22Rv1 (cell line): Measurements from ENCODE around the gene TMEM221.

ENCODE experiments used
- ZFX ChIP-seq: fragments of 450-650 bp; IDR thresholded peaks from 2 replicates; pipeline ENCODE4 v1.6.1; 2017; ENCODE audit warnings: antibody characterized with exemption, borderline replicate concordance
- TF ChIP-seq, protein P1 (sequence below): fragments of 450-650 bp; IDR thresholded peaks from 2 replicates; pipeline ENCODE4 v1.5.1; 2017; ENCODE audit warnings: mild to moderate bottlenecking

DNA sequence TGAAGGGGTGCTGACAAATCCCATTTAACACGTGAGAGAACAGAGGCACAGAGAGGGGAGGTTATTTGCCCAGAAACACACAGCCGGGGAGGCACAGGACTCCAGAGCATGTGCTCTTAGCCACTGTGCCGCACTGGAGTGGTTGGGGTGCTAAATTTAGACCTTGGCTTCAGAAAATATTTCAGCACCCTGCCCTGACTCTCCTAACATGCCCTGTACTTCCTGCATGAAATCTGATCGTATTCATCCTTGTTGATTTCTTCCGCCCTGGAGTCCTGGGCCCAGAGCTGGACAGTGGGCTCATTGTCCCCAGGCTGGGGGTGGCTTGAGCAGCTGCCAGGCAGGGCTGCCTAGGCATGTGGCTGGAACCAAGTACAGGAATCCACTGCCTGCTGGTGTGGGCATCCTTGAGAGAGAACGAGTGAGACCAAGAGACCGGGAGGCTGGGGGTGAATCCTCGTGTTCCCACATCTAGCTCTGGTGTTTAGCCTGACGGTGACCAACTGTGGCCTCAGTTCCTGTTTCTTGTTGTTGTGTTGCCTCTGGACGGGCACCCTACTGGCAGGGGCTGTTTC lies 27.2 kb upstream of the TMEM221 start:
- TF ChIP-seq, protein P1, sequence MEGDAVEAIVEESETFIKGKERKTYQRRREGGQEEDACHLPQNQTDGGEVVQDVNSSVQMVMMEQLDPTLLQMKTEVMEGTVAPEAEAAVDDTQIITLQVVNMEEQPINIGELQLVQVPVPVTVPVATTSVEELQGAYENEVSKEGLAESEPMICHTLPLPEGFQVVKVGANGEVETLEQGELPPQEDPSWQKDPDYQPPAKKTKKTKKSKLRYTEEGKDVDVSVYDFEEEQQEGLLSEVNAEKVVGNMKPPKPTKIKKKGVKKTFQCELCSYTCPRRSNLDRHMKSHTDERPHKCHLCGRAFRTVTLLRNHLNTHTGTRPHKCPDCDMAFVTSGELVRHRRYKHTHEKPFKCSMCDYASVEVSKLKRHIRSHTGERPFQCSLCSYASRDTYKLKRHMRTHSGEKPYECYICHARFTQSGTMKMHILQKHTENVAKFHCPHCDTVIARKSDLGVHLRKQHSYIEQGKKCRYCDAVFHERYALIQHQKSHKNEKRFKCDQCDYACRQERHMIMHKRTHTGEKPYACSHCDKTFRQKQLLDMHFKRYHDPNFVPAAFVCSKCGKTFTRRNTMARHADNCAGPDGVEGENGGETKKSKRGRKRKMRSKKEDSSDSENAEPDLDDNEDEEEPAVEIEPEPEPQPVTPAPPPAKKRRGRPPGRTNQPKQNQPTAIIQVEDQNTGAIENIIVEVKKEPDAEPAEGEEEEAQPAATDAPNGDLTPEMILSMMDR: no peak
- no peak for TF ChIP-seq ZFX
